Endothelial cell of umbilical vein (primary cell): ENCODE results near the gene MSANTD7. TPM values are rescaled to one million over a fixed set of nuclear protein-coding genes. Genes with fewer than 3 reads are reported as not detected.
"Not testable (repeated sequence)": the region's sequence is repeated elsewhere in the genome, so short reads cannot be mapped to it uniquely, and the experiment has no call there.

Experiments used
- BruUV-seq: library from RNA; stranded (reverse); fragments of 400-500 nt; replicated peaks from 2 replicates; lab custom pipeline; 2021; lab: Mats Ljungman, UMichigan
- CTCF ChIA-PET: fragments of 300-600, 350-600 bp; sonication (Branson Sonifier 250); formaldehyde crosslinking; loops from one replicate; lab custom pipeline; 2021; ENCODE audit warnings: antibody characterized with exemption, inconsistent platforms; lab: Charles Lee
- POLR2A ChIA-PET: fragments of 300-600, 350-600 bp; sonication (Branson Sonifier 250); formaldehyde crosslinking; loops from one replicate; lab custom pipeline; 2021; ENCODE audit warnings: antibody characterized with exemption, inconsistent platforms; lab: Charles Lee
- DNase-seq: peaks from one replicate; pipeline ENCODE4 v3.0.0-alpha.2; 2011; ENCODE audit warnings: low read depth, low spot score
- FAIRE-seq: peaks from 2 replicates; lab custom pipeline; 2011; peaks lifted over from hg19 to GRCh38; lab: Jason Lieb, UNC
- H2AFZ ChIP-seq: 2 replicates; pipeline ENCODE4 v1.6.0; 2012; ENCODE audit warnings: low read depth, low read length, control low read depth, inconsistent platforms
- H3K27ac ChIP-seq: 2 replicates; pipeline ENCODE4 v1.5.1; 2011; ENCODE audit warnings: low read depth, mild to moderate bottlenecking, control low read depth, low read length, moderate library complexity; ENCODE audit not compliant: insufficient read depth
- H3K27me3 ChIP-seq, 2 experiments: 2 replicates each; pipeline versions ENCODE4 v1.6.0 to v1.6.1; 2011; ENCODE audit warnings: low read length in 2 of 2, mixed read lengths in 1 of 2; ENCODE audit not compliant: control insufficient read depth in 2 of 2, insufficient read depth in 2 of 2
- H3K36me3 ChIP-seq, 2 experiments: 2 replicates in 1 of 2; 3 replicates in 1 of 2; pipeline ENCODE4 v1.5.1; 2011; ENCODE audit warnings: low read length in 2 of 2, mild to moderate bottlenecking in 1 of 2, moderate library complexity in 1 of 2; ENCODE audit not compliant: control insufficient read depth in 2 of 2, insufficient read depth in 2 of 2; ENCODE audit errors: extremely low read depth in 1 of 2
- H3K4me1 ChIP-seq: 3 replicates; pipeline ENCODE4 v1.5.1; 2011; ENCODE audit warnings: mild to moderate bottlenecking, low read length; ENCODE audit not compliant: control insufficient read depth, insufficient read depth; ENCODE audit errors: extremely low read depth
- H3K4me2 ChIP-seq: 2 replicates; pipeline ENCODE4 v1.6.1; 2011; ENCODE audit warnings: low read length, control low read depth, mixed read lengths; ENCODE audit not compliant: insufficient read depth
- H3K4me3 ChIP-seq, 3 experiments: fragments of 200-600 bp in 1 of 3; sonication (generic), shearing (Covaris generic) in 1 of 3; replicated peaks in 1 of 3; 2 replicates each; pipeline ENCODE4 v1.5.1; 2011 to 2016; ENCODE audit warnings: control low read depth in 3 of 3, low read length in 3 of 3, mild to moderate bottlenecking in 2 of 3, inconsistent platforms in 1 of 3, low read depth in 1 of 3, moderate library complexity in 1 of 3; ENCODE audit not compliant: insufficient read depth in 1 of 3
- H3K79me2 ChIP-seq: 2 replicates; pipeline ENCODE4 v1.6.0; 2012; ENCODE audit warnings: low read length, inconsistent platforms; ENCODE audit not compliant: control insufficient read depth, insufficient read depth
- H3K9ac ChIP-seq: replicated peaks from 2 replicates; pipeline ENCODE3; 2011; ENCODE audit warnings: low read length, control low read depth; ENCODE audit not compliant: insufficient read depth; ENCODE audit errors: extremely low read depth
- H3K9me1 ChIP-seq: replicated peaks from 3 replicates; pipeline ENCODE4 v1.6.0; 2011; ENCODE audit warnings: mild to moderate bottlenecking, low read length; ENCODE audit not compliant: control insufficient read depth, insufficient read depth; ENCODE audit errors: extremely low read depth
- H3K9me3 ChIP-seq: replicated peaks from 2 replicates; pipeline ENCODE4 v1.5.1; 2012; ENCODE audit warnings: low read length, inconsistent platforms; ENCODE audit not compliant: control insufficient read depth, insufficient read depth
- H4K20me1 ChIP-seq: replicated peaks from 2 replicates; pipeline ENCODE3; 2011; ENCODE audit warnings: mild to moderate bottlenecking, low read length; ENCODE audit not compliant: control insufficient read depth, insufficient read depth; ENCODE audit errors: extremely low read depth
- dilution Hi-C: fragments of 300-500 bp; cut with MboI; formaldehyde crosslinking; loops from one replicate; pipeline ENCODE4 v1.15.0; 2019; ENCODE audit warnings: low sequenced_read_pairs; ENCODE audit not compliant: extremely low pct_ligation_motif_present
- intact Hi-C: fragments of 100-400 bp; cut with micrococcal nuclease; formaldehyde crosslinking; loops from one replicate; pipeline ENCODE4 v1.10.0; 2022
- polyA plus RNA-seq, 4 experiments: library from polyadenylated mRNA; depleted of rRNA in 3 of 4; stranded (reverse) in 3 of 4; unstranded in 1 of 4; fragments of >200 nt; gene quantifications; 2 replicates each; pipeline versions ENCODE4 v1.2.1 to v1.2.3, GENCODE V29; 2011 to 2012; ENCODE audit warnings: missing spikeins in 1 of 4
- total RNA-seq: library from RNA; stranded (reverse); gene quantifications from 2 replicates; pipeline ENCODE4 v1.2.3, GENCODE V29; 2021

MSANTD7 gene
- total and polyA plus RNA-seq, 2 donors (not counting 3 experiments of a cell fraction or from before 2014, with no cell fraction given), result 4.8 to 13.1 TPM

DNA sequence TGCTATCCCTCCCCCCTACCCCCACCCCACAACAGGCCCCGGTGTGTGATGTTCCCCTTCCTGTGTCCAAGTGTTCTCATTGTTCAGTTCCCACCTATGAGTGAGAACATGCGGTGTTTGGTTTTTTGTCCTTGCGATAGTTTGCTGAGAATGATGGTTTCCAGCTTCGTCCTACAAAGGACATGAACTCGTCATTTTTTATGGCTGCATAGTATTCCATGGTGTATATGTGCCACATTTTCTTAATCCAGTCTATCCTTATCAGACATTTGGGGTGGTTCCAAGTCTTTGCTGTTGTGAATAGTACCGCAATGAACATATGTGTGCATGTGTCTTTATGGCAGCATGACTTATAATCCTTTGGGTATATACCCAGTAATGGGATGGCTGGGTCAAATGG lies 26.4 kb downstream of the MSANTD7 start:
- H3K4me2 ChIP-seq, H3K9me3 ChIP-seq, BruUV-seq, H3K79me2 ChIP-seq, dilution Hi-C loops, H3K4me1 ChIP-seq, CTCF ChIA-PET, H3K4me3 ChIP-seq, FAIRE-seq, H3K36me3 ChIP-seq, H2AFZ ChIP-seq, DNase-seq, H3K9me1 ChIP-seq, H3K9ac ChIP-seq, H3K27me3 ChIP-seq, H4K20me1 ChIP-seq, H3K27ac ChIP-seq, intact Hi-C loops: not testable (repeated sequence)
- POLR2A ChIA-PET, result interaction anchor here (0.7 kb wide), 1 partner anchor 1275 kb away, joined by 3 read pairs; no protein-coding TSS in a partner anchor

DNA sequence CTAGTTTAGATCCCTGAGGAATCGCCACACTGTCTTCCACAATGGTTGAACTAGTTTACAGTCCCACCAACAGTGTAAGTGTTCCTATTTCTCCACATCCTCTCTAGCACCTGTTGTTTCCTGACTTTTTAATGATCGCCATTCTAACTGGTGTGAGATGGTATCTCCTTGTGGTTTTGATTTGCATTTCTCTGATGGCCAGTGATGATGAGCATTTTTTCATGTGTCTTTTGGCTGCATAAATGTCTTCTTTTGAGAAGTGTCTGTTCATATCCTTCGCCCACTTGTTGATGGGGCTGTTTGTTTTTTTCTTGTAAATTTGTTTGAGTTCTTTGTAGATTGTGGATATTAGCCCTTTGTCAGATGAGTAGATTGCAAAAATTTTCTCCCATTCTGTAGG lies 26.8 kb downstream of the MSANTD7 start:
- H4K20me1 ChIP-seq, H3K9me1 ChIP-seq, dilution Hi-C loops, H2AFZ ChIP-seq, DNase-seq, H3K9me3 ChIP-seq, H3K27ac ChIP-seq, H3K27me3 ChIP-seq, H3K79me2 ChIP-seq, H3K9ac ChIP-seq, FAIRE-seq, H3K4me2 ChIP-seq, POLR2A ChIA-PET, CTCF ChIA-PET, H3K36me3 ChIP-seq, H3K4me1 ChIP-seq, BruUV-seq, intact Hi-C loops, H3K4me3 ChIP-seq: not testable (repeated sequence)
